Activated naive CD8-positive, alpha-beta T cell treated with anti-CD3 and anti-CD28 coated beads, Interleukin-2, amount 10 ng/mL, durations not matched to agents 7 days and 5 days (primary cell): ENCODE data around the gene S100A8. TPM values are rescaled to one million over a fixed set of nuclear protein-coding genes. Genes with fewer than 3 reads are reported as not detected.
"Not testable (repeated sequence)": the region's sequence is repeated elsewhere in the genome, so short reads cannot be mapped to it uniquely, and the experiment has no call there.

Experiments used
- ATAC-seq: fragments of 150-1000 bp; cut with Tn5 transposase; one replicate; pipeline ENCODE4 v1.10.0; 2021; ENCODE audit warnings: low read depth, moderate library complexity
- POLR2A ChIA-PET: fragments of 350-600 bp; sonication (Branson Sonifier 250); formaldehyde crosslinking; loops from one replicate; lab custom pipeline; 2021; ENCODE audit warnings: antibody characterized with exemption; lab: Charles Lee
- DNase-seq: peaks from one replicate; pipeline ENCODE4 v3.0.0; 2021
- H3K27ac Mint-ChIP-seq: one replicate; pipeline ENCODE4 v1.8.0; 2022; ENCODE audit warnings: mild to moderate bottlenecking, mixed read lengths
- H3K27me3 Mint-ChIP-seq: one replicate; pipeline ENCODE4 v1.8.0; 2022; ENCODE audit warnings: mild to moderate bottlenecking, moderate library complexity, mixed read lengths
- H3K36me3 Mint-ChIP-seq: one replicate; pipeline ENCODE4 v1.8.0; 2021; ENCODE audit warnings: mild to moderate bottlenecking, mixed read lengths
- H3K4me1 Mint-ChIP-seq: one replicate; pipeline ENCODE4 v1.8.0; 2021; ENCODE audit warnings: mixed read lengths
- H3K4me3 Mint-ChIP-seq: one replicate; pipeline ENCODE4 v1.8.0; 2022; ENCODE audit warnings: mild to moderate bottlenecking, moderate library complexity, mixed read lengths
- H3K9me3 Mint-ChIP-seq: one replicate; pipeline ENCODE4 v1.8.0; 2021; ENCODE audit warnings: mixed read lengths
- total RNA-seq, 2 experiments: library from RNA; stranded (reverse); gene quantifications; one replicate each; pipeline ENCODE4 v1.2.3, GENCODE V29; 2021

Gene S100A8
- total RNA-seq, 2 experiments from 2014 or later = 0.94 to 1.2 TPM

DNA sequence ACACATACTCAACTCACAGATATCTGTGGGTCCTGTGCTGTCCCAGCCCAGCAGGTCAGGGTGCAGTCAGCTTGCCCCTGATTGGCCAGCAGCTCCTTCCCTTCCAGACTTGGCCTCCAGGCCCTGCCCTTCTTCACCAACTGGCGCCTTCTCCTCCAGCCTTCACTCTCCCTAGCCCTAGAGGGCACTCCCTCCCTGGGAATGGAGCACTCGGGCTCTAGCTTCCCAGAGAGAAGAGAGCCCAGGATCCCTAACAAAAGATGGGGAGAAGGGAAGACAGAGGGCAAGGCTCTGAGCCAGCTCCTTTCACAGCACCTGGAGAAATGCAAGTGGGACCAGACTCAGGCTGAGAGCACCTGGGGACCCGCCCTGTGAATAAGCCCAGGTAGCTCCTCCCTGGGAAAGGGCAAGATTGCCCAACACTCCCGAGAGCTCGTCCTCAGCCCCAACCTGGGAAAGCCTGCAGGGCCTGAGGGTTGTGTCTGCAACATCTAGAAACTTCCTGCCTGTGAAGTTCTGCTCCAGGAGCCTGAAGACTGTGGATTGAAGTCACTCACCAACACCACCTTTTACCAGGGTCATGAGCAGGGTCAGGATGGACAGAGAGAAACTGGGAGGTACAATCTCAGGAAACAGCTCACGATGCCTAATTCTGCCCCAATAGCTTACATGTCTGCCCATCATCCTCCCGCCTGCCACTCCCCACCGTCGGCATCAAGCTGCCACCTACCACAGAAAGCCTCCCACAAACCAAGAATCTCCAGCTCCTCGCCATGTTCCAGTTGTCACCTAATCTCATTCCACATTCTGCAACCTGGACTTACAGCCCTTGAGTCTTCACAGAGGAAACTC, 42.1 kb downstream of the S100A8 start, which contains the start of gene PGLYRP4:
Gene PGLYRP4, minus strand, starts transcription at position 331 of the 852 bp plus-strand sequence. CDS start 909 bp downstream, outside the sequence.
- Mint-ChIP-seq H3K4me1 (peaks cover 24% of the 10 kb centered on the region), H3K27ac (no peak within 1 kb of the TSS), H3K36me3 (no peaks in the 10 kb centered on the region), H3K27me3 (peaks cover 35% of the 10 kb centered on the region), H3K4me3 (no peak within 1 kb of the TSS), H3K9me3 (no peaks in the 10 kb centered on the region)
- ATAC-seq = no peak
- POLR2A ChIA-PET = no interaction called here
- no peak for DNase-seq

GRCh38 chr1:153347856-153348255, 43.0 kb downstream of the S100A8 start:
- peaks cover 39% of the 10 kb centered on the region for H3K27me3 Mint-ChIP-seq
- POLR2A ChIA-PET = no interaction called here

DNA sequence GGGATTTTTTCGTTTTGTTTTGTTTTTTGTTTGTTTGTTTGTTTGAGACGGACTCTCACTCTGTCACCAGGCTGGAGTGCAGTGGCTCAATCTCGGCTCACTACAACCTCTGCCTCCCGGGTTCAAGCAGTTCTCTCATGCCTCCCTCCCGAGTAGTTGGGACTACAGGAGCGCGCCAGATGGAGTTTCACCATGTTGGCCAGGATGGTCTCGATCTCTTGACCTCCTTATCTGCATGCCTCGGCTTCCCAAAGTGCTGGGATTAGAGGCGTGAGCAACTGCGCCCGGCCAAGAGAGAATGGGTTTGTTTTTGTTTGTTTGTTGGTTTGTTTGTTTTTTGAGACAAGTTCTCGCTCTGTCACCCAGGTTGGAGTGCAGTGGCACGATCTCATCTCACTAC, 43.8 kb downstream of the S100A8 start:
- H3K9me3 Mint-ChIP-seq, H3K27ac Mint-ChIP-seq, POLR2A ChIA-PET, H3K36me3 Mint-ChIP-seq, ATAC-seq, H3K4me3 Mint-ChIP-seq, DNase-seq: not testable (repeated sequence)
- Mint-ChIP-seq H3K27me3 (peaks cover 46% of the 10 kb centered on the region), H3K4me1 (peaks cover 28% of the 10 kb centered on the region)

More at GRCh38 chr1:153347856-153348255, 43.0 kb downstream of the S100A8 start:
- Mint-ChIP-seq H3K9me3 (no peaks in the 10 kb centered on the region), H3K36me3 (no peaks in the 10 kb centered on the region), H3K4me1 (peaks cover 27% of the 10 kb centered on the region), H3K27ac (no peak overlapping the region), H3K4me3 (no peak overlapping the region)
- ATAC-seq = no peak
- DNase-seq = no peak

GRCh38 chr1:153346077-153346723, 44.7 kb downstream of the S100A8 start:
- Mint-ChIP-seq H3K4me3 (peak overlapping the region; percentile 23), H3K9me3 (no peaks in the 10 kb centered on the region), H3K4me1 (peaks cover 28% of the 10 kb centered on the region), H3K36me3 (no peaks in the 10 kb centered on the region), H3K27me3 (peaks cover 51% of the 10 kb centered on the region), H3K27ac (no peak overlapping the region)
- POLR2A ChIA-PET = no interaction called here
- no peak for ATAC-seq
- no peak for DNase-seq

DNA sequence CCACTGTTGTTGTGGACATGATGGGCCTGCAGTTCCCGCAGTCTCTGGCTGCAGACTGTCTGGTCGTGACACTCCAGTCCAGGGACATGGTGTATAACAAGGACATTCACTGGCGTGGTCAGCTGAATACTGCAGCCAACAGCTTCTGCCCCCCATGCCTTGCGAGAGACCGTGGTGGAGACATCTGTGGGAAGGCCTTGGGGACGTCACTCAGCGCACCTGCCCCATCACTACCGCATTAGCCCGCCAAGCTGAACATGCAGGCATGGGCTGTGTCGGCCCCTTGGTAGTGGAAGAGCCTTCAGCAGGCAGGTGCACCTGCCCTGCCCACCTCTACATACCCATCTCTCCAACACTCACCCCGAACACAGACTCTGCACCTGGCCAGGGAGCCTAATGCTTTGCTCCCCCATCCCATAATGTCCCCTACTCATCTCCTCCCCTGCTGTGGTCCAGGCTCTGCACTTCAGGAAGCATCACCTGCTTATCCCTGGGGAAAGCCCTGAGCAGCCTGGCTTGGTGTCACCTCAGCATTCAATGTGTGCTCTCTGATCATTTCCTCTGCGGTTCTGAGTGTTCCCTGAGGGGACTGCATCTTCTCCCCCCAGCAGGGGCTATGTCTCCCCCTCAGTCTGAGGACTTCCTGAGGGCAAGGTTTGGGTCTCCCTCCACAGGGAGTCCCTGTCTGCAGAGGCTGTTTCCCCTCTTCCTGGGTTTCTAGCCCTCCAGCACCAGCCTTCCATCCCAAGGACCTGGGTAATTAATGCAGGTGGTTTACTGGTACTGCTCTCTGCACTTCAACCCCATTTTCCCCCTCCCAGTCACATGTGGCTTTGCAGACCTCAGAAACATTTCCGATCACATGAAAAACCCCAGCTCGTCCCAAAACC, 45.4 kb downstream of the S100A8 start:
- H3K4me1 Mint-ChIP-seq = peaks cover 31% of the 10 kb centered on the region
- H3K27me3 Mint-ChIP-seq = peaks cover 52% of the 10 kb centered on the region
- DNase-seq (no peak), ATAC-seq (peak; percentile 45)
- POLR2A ChIA-PET = no interaction called here
- peak overlapping the region; percentile 52 for H3K4me3 Mint-ChIP-seq
- H3K27ac Mint-ChIP-seq = peak overlapping the region; percentile 53
- peaks cover 3% of the 10 kb centered on the region for H3K36me3 Mint-ChIP-seq
- H3K9me3 Mint-ChIP-seq = no peaks in the 10 kb centered on the region

DNA sequence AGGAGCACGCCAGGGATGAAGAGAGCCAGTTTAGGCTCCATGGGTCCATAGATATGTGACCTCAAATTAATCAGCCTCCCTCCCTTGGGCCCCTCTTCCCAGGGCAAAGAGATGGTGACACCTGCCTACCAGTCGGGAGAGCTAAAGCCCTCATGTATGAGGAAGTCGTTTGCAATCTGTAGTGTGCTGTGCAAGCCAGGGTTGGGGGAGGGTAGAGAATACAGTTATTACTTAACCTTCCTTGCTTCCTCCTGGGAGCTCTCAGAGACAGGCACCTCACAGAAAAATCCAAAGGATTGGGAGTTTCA, 46.2 kb downstream of the S100A8 start:
- Mint-ChIP-seq H3K4me3 (no peak overlapping the region), H3K27me3 (peaks cover 48% of the 10 kb centered on the region), H3K4me1 (peaks cover 37% of the 10 kb centered on the region), H3K9me3 (no peaks in the 10 kb centered on the region), H3K27ac (no peak overlapping the region), H3K36me3 (peaks cover 3% of the 10 kb centered on the region)
- no peak for ATAC-seq
- POLR2A ChIA-PET = no interaction called here
- DNase-seq = no peak

DNA sequence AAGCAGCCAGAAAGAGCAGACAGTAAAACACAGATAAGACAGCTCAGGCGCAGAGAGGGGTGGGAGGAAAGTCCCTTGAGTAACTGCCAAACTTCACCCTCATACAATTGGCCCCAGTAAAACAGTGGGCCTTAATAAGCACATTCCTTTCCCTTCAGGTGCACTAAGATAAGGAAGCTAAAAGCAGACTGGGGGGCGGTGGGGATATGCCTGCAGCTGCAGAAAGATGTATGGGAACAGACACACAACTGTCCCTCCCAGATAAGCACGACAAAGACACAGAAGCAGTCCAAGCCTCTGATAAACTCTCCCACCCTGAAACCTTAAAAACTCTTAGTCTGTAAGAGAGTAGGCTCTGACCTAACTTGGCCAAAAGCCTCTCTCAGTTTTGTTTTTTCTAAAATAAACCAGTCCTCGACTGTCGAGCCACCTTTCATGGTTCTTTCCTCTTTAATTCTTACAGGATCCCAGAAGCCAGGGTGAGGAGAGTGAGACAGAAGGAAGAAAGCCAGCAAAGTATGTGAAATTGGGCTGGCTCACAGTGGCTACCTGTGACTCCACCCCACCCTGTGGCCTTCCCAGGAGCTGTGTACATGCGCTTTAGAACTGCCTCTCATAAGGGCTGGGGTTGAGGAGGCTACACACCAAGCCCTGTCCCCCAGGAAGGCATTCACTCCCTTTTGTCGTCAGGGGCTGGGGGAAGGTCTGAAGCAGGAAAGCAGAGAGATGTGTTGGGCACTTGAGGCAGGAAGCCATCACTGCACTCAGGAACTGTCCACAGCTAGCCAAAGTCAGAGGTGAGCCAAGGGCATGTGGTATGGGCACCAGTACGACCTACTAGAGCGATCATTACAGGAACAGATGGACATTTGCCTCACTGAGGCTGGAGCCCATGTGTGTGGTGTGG, 46.8 kb downstream of the S100A8 start:
- Mint-ChIP-seq H3K27ac (no peak overlapping the region), H3K4me1 (peaks cover 41% of the 10 kb centered on the region), H3K36me3 (peaks cover 3% of the 10 kb centered on the region), H3K9me3 (peaks cover 1% of the 10 kb centered on the region), H3K4me3 (no peak overlapping the region), H3K27me3 (peaks cover 47% of the 10 kb centered on the region)
- POLR2A ChIA-PET = no interaction called here
- ATAC-seq (no peak), DNase-seq (no peak)

- Mint-ChIP-seq H3K27ac (no peak overlapping the region), H3K4me1 (peaks cover 41% of the 10 kb centered on the region), H3K4me3 (no peak overlapping the region), H3K36me3 (peaks cover 3% of the 10 kb centered on the region), H3K27me3 (peaks cover 54% of the 10 kb centered on the region), H3K9me3 (peaks cover 2% of the 10 kb centered on the region)
- no peak for ATAC-seq
- DNase-seq = no peak
- POLR2A ChIA-PET = no interaction called here
Measured at GRCh38 chr1:153343040-153343681, 47.7 kb downstream of the S100A8 start.

- POLR2A ChIA-PET = no interaction called here
- Mint-ChIP-seq H3K9me3 (peaks cover 7% of the 10 kb centered on the region), H3K4me3 (no peak overlapping the region), H3K4me1 (peaks cover 45% of the 10 kb centered on the region), H3K36me3 (peaks cover 3% of the 10 kb centered on the region), H3K27ac (no peak overlapping the region), H3K27me3 (peaks cover 52% of the 10 kb centered on the region)
- DNase-seq (no peak), ATAC-seq (no peak)
Measured at GRCh38 chr1:153342178-153342577, 48.7 kb downstream of the S100A8 start.

GRCh38 chr1:153341431-153341934, 49.4 kb downstream of the S100A8 start:
- DNase-seq (no peak), ATAC-seq (no peak)
- POLR2A ChIA-PET = no interaction called here
- H3K27me3 Mint-ChIP-seq = peaks cover 47% of the 10 kb centered on the region
- H3K4me1 Mint-ChIP-seq = peaks cover 42% of the 10 kb centered on the region
- H3K27ac Mint-ChIP-seq = no peak overlapping the region
- no peak overlapping the region for H3K4me3 Mint-ChIP-seq
- peaks cover 3% of the 10 kb centered on the region for H3K36me3 Mint-ChIP-seq
- peaks cover 7% of the 10 kb centered on the region for H3K9me3 Mint-ChIP-seq

GRCh38 chr1:153340356-153340755, 50.5 kb downstream of the S100A8 start:
- DNase-seq (no peak), ATAC-seq (no peak)
- Mint-ChIP-seq H3K27me3 (peaks cover 37% of the 10 kb centered on the region), H3K9me3 (peaks cover 7% of the 10 kb centered on the region), H3K36me3 (peaks cover 3% of the 10 kb centered on the region), H3K27ac (no peak overlapping the region), H3K4me3 (peak overlapping the region; percentile 18), H3K4me1 (peaks cover 31% of the 10 kb centered on the region)
- POLR2A ChIA-PET = no interaction called here
